GM18907 (cell line): ENCODE measurements around the gene VWA3B.
"Not testable (repeated sequence)": the region's sequence is repeated elsewhere in the genome, so short reads cannot be mapped to it uniquely, and the experiment has no call there.

Source experiments
- ATAC-seq: cut with Tn5 transposase; IDR thresholded peaks from one replicate; pipeline ENCODE4 v1.9.1; 2021; ENCODE audit warnings: mild to moderate bottlenecking, moderate library complexity; ENCODE audit not compliant: unreplicated experiment

Gene VWA3B

GRCh38 chr2:98087447-98088020, 567 bp downstream of the VWA3B start:
- ATAC-seq = no peak

- ATAC-seq = no peak
Measured at GRCh38 chr2:98088261-98088660, 1.3 kb downstream of the VWA3B start.

GRCh38 chr2:98089941-98090340, 3.0 kb downstream of the VWA3B start:
- ATAC-seq = no peak

- ATAC-seq = no peak
Measured at GRCh38 chr2:98090951-98091350, 4.0 kb downstream of the VWA3B start.

- no peak for ATAC-seq
Measured at GRCh38 chr2:98091738-98092137, 4.8 kb downstream of the VWA3B start.

GRCh38 chr2:98093146-98093545, 6.2 kb downstream of the VWA3B start:
- no peak for ATAC-seq

GRCh38 chr2:98093611-98094010, 6.6 kb downstream of the VWA3B start:
- no peak for ATAC-seq

- no peak for ATAC-seq
Measured at GRCh38 chr2:98099939-98100743, 13.2 kb downstream of the VWA3B start.

- not testable (repeated sequence) for ATAC-seq
Measured at GRCh38 chr2:98102315-98102714, 15.3 kb downstream of the VWA3B start.

GRCh38 chr2:98102878-98103277, 15.9 kb downstream of the VWA3B start:
- no peak for ATAC-seq

- ATAC-seq = no peak
Measured at GRCh38 chr2:98108110-98108509, 21.1 kb downstream of the VWA3B start.

GRCh38 chr2:98110741-98111140, 23.8 kb downstream of the VWA3B start:
- ATAC-seq = no peak

- ATAC-seq = no peak
Measured at GRCh38 chr2:98114643-98115330, 27.8 kb downstream of the VWA3B start.

- ATAC-seq = no peak
Measured at GRCh38 chr2:98118161-98118560, 31.2 kb downstream of the VWA3B start.

GRCh38 chr2:98118852-98119251, 31.9 kb downstream of the VWA3B start:
- no peak for ATAC-seq

GRCh38 chr2:98121149-98121548, 34.2 kb downstream of the VWA3B start:
- no peak for ATAC-seq

GRCh38 chr2:98122524-98122923, 35.6 kb downstream of the VWA3B start:
- no peak for ATAC-seq

- peak; percentile 46 for ATAC-seq
Measured at GRCh38 chr2:98123286-98123685, 36.3 kb downstream of the VWA3B start.

- ATAC-seq = no peak
Measured at GRCh38 chr2:98126061-98126460, 39.1 kb downstream of the VWA3B start.

GRCh38 chr2:98127229-98127989, 40.4 kb downstream of the VWA3B start:
- no peak for ATAC-seq

- no peak for ATAC-seq
Measured at GRCh38 chr2:98128556-98129109, 41.7 kb downstream of the VWA3B start.
